HG02870 (cell line): ENCODE measurements around the gene SELENOO.

ENCODE experiments used
- ATAC-seq: cut with Tn5 transposase; IDR thresholded peaks from one replicate; pipeline ENCODE4 v1.9.1; 2021; ENCODE audit warnings: mild to moderate bottlenecking, moderate library complexity; ENCODE audit not compliant: unreplicated experiment

SELENOO gene

DNA sequence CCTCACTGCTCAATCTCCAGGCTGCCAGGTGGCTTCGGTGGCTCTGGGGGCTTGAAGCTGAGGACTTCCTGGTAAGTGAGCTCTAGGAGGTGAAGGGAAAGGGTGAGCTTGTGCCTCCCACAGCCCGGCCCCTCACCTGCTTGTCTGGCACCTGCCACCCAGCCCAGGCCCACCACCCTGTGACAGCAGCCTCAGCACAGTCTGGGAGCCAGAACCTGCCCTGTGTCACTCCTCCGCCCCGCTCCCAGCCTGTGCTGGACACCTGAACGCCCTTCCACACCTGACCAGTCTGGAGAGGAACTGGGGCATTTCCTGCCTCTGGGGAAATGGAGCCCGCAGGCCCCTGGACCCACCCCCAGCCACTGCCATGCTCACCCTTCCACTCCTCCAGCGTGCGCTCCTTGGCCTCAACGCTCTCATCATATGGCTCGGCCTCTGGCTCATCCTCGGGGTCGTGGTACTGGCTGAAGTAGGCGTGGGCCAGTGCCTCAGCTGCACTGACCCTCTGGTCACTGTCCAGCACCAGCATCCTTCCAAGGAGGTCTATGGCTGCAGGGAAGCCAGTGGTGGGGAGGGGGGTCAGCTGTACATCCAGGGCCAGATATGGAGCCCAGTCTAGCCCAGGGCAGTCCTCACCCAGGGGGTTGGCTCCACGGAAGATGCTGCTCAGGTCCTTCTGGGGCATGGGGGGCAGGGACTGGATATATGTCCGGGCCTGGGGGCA is 64.3 kb downstream of the SELENOO start:
- no peak for ATAC-seq

DNA sequence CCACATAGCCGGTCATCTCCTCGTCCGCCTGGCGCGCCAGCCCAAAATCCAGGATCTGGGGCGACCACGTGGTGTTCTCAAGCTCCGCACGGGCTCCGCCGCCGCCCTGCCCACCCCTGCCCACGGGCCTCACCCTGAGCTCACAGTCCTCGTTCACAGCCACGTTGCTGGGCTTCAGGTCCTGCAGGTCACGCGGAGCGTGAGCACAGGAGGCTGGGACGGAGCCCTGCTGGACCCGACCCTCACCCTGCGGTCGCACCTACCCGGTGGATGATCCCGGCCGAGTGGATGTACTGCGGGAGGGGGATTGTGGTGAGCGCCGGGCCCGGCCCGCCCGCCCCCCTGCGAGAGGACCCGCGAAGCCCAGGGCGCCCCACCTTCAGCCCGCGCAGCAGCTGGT is 66.2 kb downstream of the SELENOO start:
- no peak for ATAC-seq
